Dedifferentiated amniotic fluid mesenchymal stem cell (primary cell): Measurements from ENCODE around the gene TGFBR3L.
"Not testable (repeated sequence)": the region's sequence is repeated elsewhere in the genome, so short reads cannot be mapped to it uniquely, and the experiment has no call there.

Experiments
- DNase-seq: peaks from one replicate; pipeline ENCODE4 v3.0.0-alpha.2; 2016; ENCODE audit errors: extremely low spot score

Gene TGFBR3L

GRCh38 chr19:7928334-7928706 is 13.7 kb downstream of the TGFBR3L start:
- DNase-seq: no peak

GRCh38 chr19:7928741-7929701 is 14.4 kb downstream of the TGFBR3L start:
- peak; percentile 56 for DNase-seq

- DNase-seq: not testable (repeated sequence)
Observed at GRCh38 chr19:7930030-7930429, 15.4 kb downstream of the TGFBR3L start.

- no peak for DNase-seq
Observed at GRCh38 chr19:7930765-7931164, 16.1 kb downstream of the TGFBR3L start.

GRCh38 chr19:7931221-7932061 is 16.8 kb downstream of the TGFBR3L start:
- DNase-seq: no peak

GRCh38 chr19:7932276-7932929 is 17.8 kb downstream of the TGFBR3L start:
- DNase-seq: no peak

- DNase-seq: no peak
Observed at GRCh38 chr19:7932930-7933300, 18.3 kb downstream of the TGFBR3L start.

GRCh38 chr19:7933411-7933810 is 18.8 kb downstream of the TGFBR3L start:
- no peak for DNase-seq

- no peak for DNase-seq
Observed at GRCh38 chr19:7933828-7934725, 19.4 kb downstream of the TGFBR3L start.

- DNase-seq: no peak
Observed at GRCh38 chr19:7934766-7935165, 20.1 kb downstream of the TGFBR3L start.

GRCh38 chr19:7940841-7941240 is 26.2 kb downstream of the TGFBR3L start:
- DNase-seq: no peak

GRCh38 chr19:7941895-7942596 is 27.4 kb downstream of the TGFBR3L start:
- DNase-seq: no peak

- no peak for DNase-seq
Observed at GRCh38 chr19:7942981-7943443, 28.4 kb downstream of the TGFBR3L start.

- DNase-seq: peak; percentile 99
Observed at GRCh38 chr19:7943444-7944176, 29.0 kb downstream of the TGFBR3L start, which contains the start of gene TIMM44. TIMM44 (minus strand) TSS chr19:7943666; CDS start chr19:7943651, 15 bp downstream.

GRCh38 chr19:7944177-7944761 is 29.6 kb downstream of the TGFBR3L start:
- peak; percentile 95 for DNase-seq

- DNase-seq: no peak
Observed at GRCh38 chr19:7947939-7948338, 33.3 kb downstream of the TGFBR3L start.

GRCh38 chr19:7953060-7953459 is 38.4 kb downstream of the TGFBR3L start:
- DNase-seq: no peak

- DNase-seq: no peak
Observed at GRCh38 chr19:7953576-7953975, 38.9 kb downstream of the TGFBR3L start.

- DNase-seq: no peak
Observed at GRCh38 chr19:7955696-7956095, 41.1 kb downstream of the TGFBR3L start.
